Measurements from ENCODE around the gene CCDC32.

DNA sequence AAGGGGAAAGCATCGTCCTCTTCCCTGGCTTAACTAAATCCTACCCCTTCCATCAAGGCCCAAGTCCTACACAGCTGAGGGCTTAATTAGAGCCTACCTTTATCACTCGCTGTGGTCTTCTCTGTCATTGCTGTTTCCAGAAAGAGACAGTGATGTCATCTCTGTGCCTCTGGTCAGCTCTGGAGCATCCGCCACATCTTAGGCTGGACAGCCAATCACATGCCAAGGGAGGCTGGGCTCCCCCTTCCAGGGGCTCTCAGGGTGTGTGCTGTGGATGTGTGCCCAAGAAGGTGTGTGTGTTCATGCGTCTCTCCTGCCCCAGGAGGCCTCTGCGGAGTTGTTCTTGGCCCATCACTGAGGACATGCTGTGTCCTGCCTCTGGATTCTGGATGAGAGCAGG lies 51.2 kb downstream of the CCDC32 start:
- no peak for TF ChIP-seq CTCF (IDR thresholded peaks at IDR 0.05)
- no peak for TF ChIP-seq POLR2A (IDR thresholded peaks at IDR 0.05)
